Measurements from ENCODE around the gene MNT. TPM values are rescaled to one million over a fixed set of nuclear protein-coding genes. Genes with fewer than 3 reads are reported as not detected.

Gene MNT
- total RNA-seq, 4 donors from 2014 or later, result 9.5 to 57.8 (median 39.0) TPM

DNA sequence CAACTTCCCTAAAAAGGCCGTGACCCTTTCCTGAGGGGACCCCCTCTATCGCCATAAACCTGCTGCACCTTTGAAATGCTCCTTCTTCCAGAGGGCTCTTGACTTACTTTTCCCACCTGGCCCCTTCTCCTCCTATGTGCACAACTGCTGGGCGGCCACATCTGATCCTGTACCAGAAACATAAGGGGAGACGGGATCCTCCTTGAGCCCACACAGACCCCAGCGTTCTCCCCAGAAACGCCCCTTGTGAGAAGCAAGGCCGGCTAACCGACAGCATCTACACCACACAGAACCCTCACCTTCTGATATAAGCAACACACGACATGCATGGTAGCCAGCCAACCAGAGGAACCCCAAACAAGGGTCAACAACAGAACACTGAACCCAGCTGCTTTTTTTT, 14.2 kb upstream of the MNT start:
- TF ChIP-seq, protein P1, sequence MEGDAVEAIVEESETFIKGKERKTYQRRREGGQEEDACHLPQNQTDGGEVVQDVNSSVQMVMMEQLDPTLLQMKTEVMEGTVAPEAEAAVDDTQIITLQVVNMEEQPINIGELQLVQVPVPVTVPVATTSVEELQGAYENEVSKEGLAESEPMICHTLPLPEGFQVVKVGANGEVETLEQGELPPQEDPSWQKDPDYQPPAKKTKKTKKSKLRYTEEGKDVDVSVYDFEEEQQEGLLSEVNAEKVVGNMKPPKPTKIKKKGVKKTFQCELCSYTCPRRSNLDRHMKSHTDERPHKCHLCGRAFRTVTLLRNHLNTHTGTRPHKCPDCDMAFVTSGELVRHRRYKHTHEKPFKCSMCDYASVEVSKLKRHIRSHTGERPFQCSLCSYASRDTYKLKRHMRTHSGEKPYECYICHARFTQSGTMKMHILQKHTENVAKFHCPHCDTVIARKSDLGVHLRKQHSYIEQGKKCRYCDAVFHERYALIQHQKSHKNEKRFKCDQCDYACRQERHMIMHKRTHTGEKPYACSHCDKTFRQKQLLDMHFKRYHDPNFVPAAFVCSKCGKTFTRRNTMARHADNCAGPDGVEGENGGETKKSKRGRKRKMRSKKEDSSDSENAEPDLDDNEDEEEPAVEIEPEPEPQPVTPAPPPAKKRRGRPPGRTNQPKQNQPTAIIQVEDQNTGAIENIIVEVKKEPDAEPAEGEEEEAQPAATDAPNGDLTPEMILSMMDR (IDR thresholded peaks at IDR 0.05), result no peak
- no peak for TF ChIP-seq POLR2A (IDR thresholded peaks at IDR 0.05)
- H3K9me3 ChIP-seq, result no peaks in the 10 kb centered on the region
- H3K4me1 ChIP-seq, result peaks cover 0 to 26% (median 2%) of the 10 kb centered on the region in 4 donors
- H3K27ac ChIP-seq, result no peak overlapping the region
- DNase-seq, result no peak
- peaks cover 0 to 24% (median 0%) of the 10 kb centered on the region in 3 donors for H3K36me3 ChIP-seq
- no peak overlapping the region for H3K4me3 ChIP-seq
- H3K27me3 ChIP-seq, result no peaks in the 10 kb centered on the region

DNA sequence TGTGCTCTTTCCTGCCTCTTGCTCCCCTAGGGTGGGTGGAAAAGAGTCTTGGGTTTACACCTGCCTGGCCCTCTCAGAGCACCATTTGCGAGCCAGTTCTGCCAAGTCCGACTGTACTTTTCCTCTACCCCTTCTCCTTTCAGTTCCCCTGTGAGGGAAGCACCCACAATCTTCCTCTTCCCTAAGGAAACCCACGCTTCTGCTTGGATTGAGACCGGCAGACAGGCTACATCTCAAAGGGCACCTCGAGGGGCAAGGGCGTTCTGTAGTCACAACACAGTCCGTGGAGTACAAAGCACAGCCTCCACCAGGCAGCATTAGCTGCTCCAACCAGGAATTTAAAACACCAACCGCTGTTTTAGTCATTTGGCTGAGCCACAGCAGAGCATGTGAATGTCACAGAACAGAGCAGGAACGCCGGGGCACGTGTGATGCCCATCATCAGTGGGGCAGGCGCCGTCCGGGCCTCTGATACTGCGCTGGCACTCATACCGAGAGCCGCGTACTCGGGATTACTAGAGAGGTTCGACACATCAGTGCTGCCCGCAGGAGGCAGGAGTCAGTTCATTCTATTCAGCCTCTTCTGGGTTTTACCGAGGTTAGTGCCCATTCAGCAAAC, 13.7 kb upstream of the MNT start:
- Histone ChIP-seq H3K4me1 (peaks cover 0 to 26% (median 2%) of the 10 kb centered on the region in 4 donors), H3K9me3 (no peaks in the 10 kb centered on the region), H3K4me3 (no peak overlapping the region), H3K36me3 (peaks cover 0 to 20% (median 0%) of the 10 kb centered on the region in 3 donors), H3K27ac (no peak overlapping the region), H3K27me3 (no peaks in the 10 kb centered on the region)
- TF ChIP-seq, protein P1 (IDR thresholded peaks at IDR 0.05), result no peak
- TF ChIP-seq POLR2A (IDR thresholded peaks at IDR 0.05), result no peak
- no peak for DNase-seq

DNA sequence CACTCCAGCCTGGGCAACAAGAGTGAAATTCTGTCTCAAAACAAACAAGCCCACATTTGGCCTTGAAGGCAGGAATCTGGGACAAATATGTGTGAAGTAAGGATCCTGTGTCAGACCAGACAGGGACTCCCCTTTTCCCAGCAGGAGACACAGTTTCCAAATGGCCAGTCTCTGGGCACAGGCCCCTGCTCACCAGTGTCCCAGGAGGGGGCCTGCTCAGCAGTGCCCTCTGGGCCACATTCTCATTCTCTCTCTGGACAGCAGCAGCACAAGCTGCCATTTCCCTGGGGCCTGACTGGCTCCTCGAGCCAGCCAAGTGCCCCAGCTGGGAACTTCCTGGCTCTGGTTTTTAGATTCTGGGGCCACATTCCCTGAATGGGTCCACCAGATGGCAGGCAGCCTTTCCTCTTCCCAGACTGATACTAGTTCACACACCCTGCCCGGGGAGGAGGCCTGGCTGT, 11.7 kb upstream of the MNT start:
- TF ChIP-seq, protein P1 (IDR thresholded peaks at IDR 0.05), result peak in 1 of 6 experiments; percentile 2
- TF ChIP-seq POLR2A (IDR thresholded peaks at IDR 0.05), result no peak
- H3K27ac ChIP-seq, result peak overlapping the region in 1 of 4 donors; percentile 12

DNA sequence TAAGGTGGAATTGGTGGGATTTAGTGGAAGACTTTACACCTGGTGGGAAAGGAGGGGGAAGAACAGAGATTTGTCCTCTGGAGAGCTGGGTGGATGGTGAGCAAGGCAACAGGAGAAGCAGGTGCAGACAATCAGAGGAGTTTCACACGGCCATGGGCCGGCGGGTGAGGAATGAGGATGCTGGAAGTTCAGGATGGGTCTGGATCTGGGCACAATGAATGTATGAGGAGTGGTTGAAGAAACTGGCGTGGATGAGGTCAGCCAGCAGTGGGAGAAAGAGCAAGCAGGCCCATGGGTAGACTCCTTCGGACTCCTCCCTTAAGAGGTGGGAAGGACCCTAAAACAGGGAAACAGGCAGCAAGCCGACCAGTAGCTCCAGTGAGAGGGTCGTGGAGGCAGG, 10.1 kb upstream of the MNT start:
- Histone ChIP-seq H3K4me3 (no peak overlapping the region), H3K27ac (no peak overlapping the region), H3K36me3 (peaks cover 0 to 15% (median 0%) of the 10 kb centered on the region in 3 donors), H3K9me3 (no peaks in the 10 kb centered on the region), H3K4me1 (peaks cover 0 to 23% (median 2%) of the 10 kb centered on the region in 4 donors), H3K27me3 (no peaks in the 10 kb centered on the region)
- DNase-seq, result no peak
- no peak for TF ChIP-seq POLR2A (IDR thresholded peaks at IDR 0.05)
- TF ChIP-seq, protein P1 (IDR thresholded peaks at IDR 0.05), result no peak

More for the DNA sequence above, 11.7 kb upstream of the MNT start:
- H3K36me3 ChIP-seq, result peaks cover 0 to 15% (median 0%) of the 10 kb centered on the region in 3 donors
- H3K27me3 ChIP-seq, result no peaks in the 10 kb centered on the region
- no peak for DNase-seq
- no peaks in the 10 kb centered on the region for H3K9me3 ChIP-seq
- peaks cover 0 to 15% (median 2%) of the 10 kb centered on the region in 4 donors for H3K4me1 ChIP-seq
- H3K4me3 ChIP-seq, result no peak overlapping the region

DNA sequence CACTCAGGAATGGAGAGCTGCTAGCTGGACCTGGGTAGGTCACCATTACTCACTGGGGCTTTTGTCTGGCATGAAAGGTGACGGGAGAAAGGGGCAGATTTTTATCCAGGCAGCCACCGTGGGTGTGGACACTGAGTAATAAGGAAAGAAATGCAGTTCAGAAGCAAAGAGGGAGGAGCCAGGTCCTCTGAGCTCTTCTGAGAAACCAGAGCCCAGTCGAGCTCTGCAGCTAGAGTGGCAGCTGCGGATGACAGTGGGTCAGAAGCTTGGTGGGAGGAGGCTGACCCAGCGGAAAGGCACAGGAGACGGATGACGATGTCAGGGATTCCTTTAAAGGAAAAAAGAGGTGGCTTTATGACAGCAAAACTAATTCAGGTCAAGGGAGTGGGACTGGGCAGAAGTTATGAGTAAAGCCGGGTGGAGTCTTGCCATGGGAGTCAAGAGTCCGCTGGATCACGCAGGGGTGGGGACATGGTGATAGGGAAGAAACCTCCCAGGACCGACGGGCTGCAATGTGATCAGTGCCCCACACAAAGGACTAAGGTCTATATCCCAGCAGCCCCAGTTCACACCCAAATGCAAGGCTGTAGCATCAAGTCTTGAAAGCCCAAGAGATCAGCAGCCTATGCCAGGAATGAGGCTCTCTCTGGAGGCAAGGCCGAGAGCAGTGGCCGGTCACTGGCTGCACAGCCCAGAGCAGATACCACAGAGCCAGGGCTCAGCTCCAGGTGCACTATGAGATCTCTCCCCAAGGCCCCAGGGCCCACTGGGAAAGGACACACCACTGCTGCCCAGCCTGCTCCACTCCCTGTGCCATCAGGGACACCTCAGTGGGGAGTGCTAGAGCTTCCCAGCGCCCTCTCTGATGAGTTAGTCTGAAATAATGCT, 6.3 kb upstream of the MNT start:
- Histone ChIP-seq H3K9me3 (no peaks in the 10 kb centered on the region), H3K4me1 (peaks cover 0 to 54% (median 7%) of the 10 kb centered on the region in 4 donors), H3K4me3 (peak overlapping the region in 2 of 4 donors; percentile 8 to 32), H3K27me3 (no peaks in the 10 kb centered on the region), H3K36me3 (no peaks in the 10 kb centered on the region), H3K27ac (peak overlapping the region; percentile 53 to 97 (median 92))
- peak in 2 of 3 donors; percentile 90 to 94 for DNase-seq
- TF ChIP-seq, protein P1 (IDR thresholded peaks at IDR 0.05), result peak in 1 of 6 experiments; percentile 3
- peak; percentile 66 to 82 for TF ChIP-seq POLR2A (IDR thresholded peaks at IDR 0.05)

Measured in Peyer's patch (tissue), 4 donors.